Endothelial cell of umbilical vein (primary cell): ENCODE measurements around the gene BIRC6. TPM values are rescaled to one million over a fixed set of nuclear protein-coding genes. Genes with fewer than 3 reads are reported as not detected.

ENCODE experiments used
- BruUV-seq: library from RNA; stranded (reverse); fragments of 400-500 nt; replicated peaks from 2 replicates; lab custom pipeline; 2021; lab: Mats Ljungman, UMichigan
- CTCF ChIA-PET: fragments of 300-600, 350-600 bp; sonication (Branson Sonifier 250); formaldehyde crosslinking; loops from one replicate; lab custom pipeline; 2021; ENCODE audit warnings: antibody characterized with exemption, inconsistent platforms; lab: Charles Lee
- POLR2A ChIA-PET: fragments of 300-600, 350-600 bp; sonication (Branson Sonifier 250); formaldehyde crosslinking; loops from one replicate; lab custom pipeline; 2021; ENCODE audit warnings: antibody characterized with exemption, inconsistent platforms; lab: Charles Lee
- DNase-seq: peaks from one replicate; pipeline ENCODE4 v3.0.0-alpha.2; 2011; ENCODE audit warnings: low read depth, low spot score
- FAIRE-seq: peaks from 2 replicates; lab custom pipeline; 2011; peaks lifted over from hg19 to GRCh38; lab: Jason Lieb, UNC
- H2AFZ ChIP-seq: 2 replicates; pipeline ENCODE4 v1.6.0; 2012; ENCODE audit warnings: low read depth, low read length, control low read depth, inconsistent platforms
- H3K27ac ChIP-seq: 2 replicates; pipeline ENCODE4 v1.5.1; 2011; ENCODE audit warnings: low read depth, mild to moderate bottlenecking, control low read depth, low read length, moderate library complexity; ENCODE audit not compliant: insufficient read depth
- H3K27me3 ChIP-seq, 2 experiments: 2 replicates each; pipeline versions ENCODE4 v1.6.0 to v1.6.1; 2011; ENCODE audit warnings: low read length in 2 of 2, mixed read lengths in 1 of 2; ENCODE audit not compliant: control insufficient read depth in 2 of 2, insufficient read depth in 2 of 2
- H3K36me3 ChIP-seq, 2 experiments: 2 replicates in 1 of 2; 3 replicates in 1 of 2; pipeline ENCODE4 v1.5.1; 2011; ENCODE audit warnings: low read length in 2 of 2, mild to moderate bottlenecking in 1 of 2, moderate library complexity in 1 of 2; ENCODE audit not compliant: control insufficient read depth in 2 of 2, insufficient read depth in 2 of 2; ENCODE audit errors: extremely low read depth in 1 of 2
- H3K4me1 ChIP-seq: 3 replicates; pipeline ENCODE4 v1.5.1; 2011; ENCODE audit warnings: mild to moderate bottlenecking, low read length; ENCODE audit not compliant: control insufficient read depth, insufficient read depth; ENCODE audit errors: extremely low read depth
- H3K4me2 ChIP-seq: 2 replicates; pipeline ENCODE4 v1.6.1; 2011; ENCODE audit warnings: low read length, control low read depth, mixed read lengths; ENCODE audit not compliant: insufficient read depth
- H3K4me3 ChIP-seq, 3 experiments: fragments of 200-600 bp in 1 of 3; sonication (generic), shearing (Covaris generic) in 1 of 3; replicated peaks in 1 of 3; 2 replicates each; pipeline ENCODE4 v1.5.1; 2011 to 2016; ENCODE audit warnings: control low read depth in 3 of 3, low read length in 3 of 3, mild to moderate bottlenecking in 2 of 3, inconsistent platforms in 1 of 3, low read depth in 1 of 3, moderate library complexity in 1 of 3; ENCODE audit not compliant: insufficient read depth in 1 of 3
- H3K79me2 ChIP-seq: 2 replicates; pipeline ENCODE4 v1.6.0; 2012; ENCODE audit warnings: low read length, inconsistent platforms; ENCODE audit not compliant: control insufficient read depth, insufficient read depth
- H3K9ac ChIP-seq: replicated peaks from 2 replicates; pipeline ENCODE3; 2011; ENCODE audit warnings: low read length, control low read depth; ENCODE audit not compliant: insufficient read depth; ENCODE audit errors: extremely low read depth
- H3K9me1 ChIP-seq: replicated peaks from 3 replicates; pipeline ENCODE4 v1.6.0; 2011; ENCODE audit warnings: mild to moderate bottlenecking, low read length; ENCODE audit not compliant: control insufficient read depth, insufficient read depth; ENCODE audit errors: extremely low read depth
- H3K9me3 ChIP-seq: replicated peaks from 2 replicates; pipeline ENCODE4 v1.5.1; 2012; ENCODE audit warnings: low read length, inconsistent platforms; ENCODE audit not compliant: control insufficient read depth, insufficient read depth
- H4K20me1 ChIP-seq: replicated peaks from 2 replicates; pipeline ENCODE3; 2011; ENCODE audit warnings: mild to moderate bottlenecking, low read length; ENCODE audit not compliant: control insufficient read depth, insufficient read depth; ENCODE audit errors: extremely low read depth
- CTCF ChIP-seq, 2 donors: IDR thresholded peaks; 1 replicate in 1 of 2; 2 replicates in 1 of 2; pipeline ENCODE4 v1.5.1; 2011; ENCODE audit warnings: low read length in 2 of 2, mild to moderate bottlenecking in 2 of 2, moderate library complexity in 2 of 2, control low read depth in 1 of 2, inconsistent platforms in 1 of 2, low read depth in 1 of 2; ENCODE audit not compliant: insufficient read depth in 1 of 2; ENCODE audit errors: extremely low read depth in 1 of 2
- EZH2 ChIP-seq: IDR thresholded peaks from 2 replicates; pipeline ENCODE4 v1.6.1; 2012; ENCODE audit warnings: borderline replicate concordance, low read depth, mild to moderate bottlenecking, moderate library complexity, low read length, inconsistent platforms; ENCODE audit not compliant: severe bottlenecking
- FOS ChIP-seq: IDR thresholded peaks from 2 replicates; pipeline ENCODE4 v1.6.1; 2011; ENCODE audit warnings: mild to moderate bottlenecking, low read length, moderate library complexity, borderline replicate concordance; ENCODE audit not compliant: insufficient read depth
- GATA2 ChIP-seq: IDR thresholded peaks from 2 replicates; pipeline ENCODE4 v1.7.0; 2011; ENCODE audit warnings: low read depth, mild to moderate bottlenecking, moderate library complexity, mixed read lengths, low read length; ENCODE audit not compliant: insufficient read length, insufficient read depth
- JUN ChIP-seq: IDR thresholded peaks from 2 replicates; pipeline ENCODE4 v1.6.1; 2011; ENCODE audit warnings: borderline replicate concordance, low read depth; ENCODE audit not compliant: insufficient read length, insufficient read depth
- MYC ChIP-seq: IDR thresholded peaks from one replicate; pipeline ENCODE4 v1.6.1; 2011; ENCODE audit warnings: mild to moderate bottlenecking, low read depth, low read length
- POLR2A ChIP-seq: IDR thresholded peaks from 2 replicates; pipeline ENCODE4 v1.6.1; 2012; ENCODE audit warnings: low read depth, mild to moderate bottlenecking, control low read depth, low read length
- POLR2AphosphoS5 ChIP-seq: IDR thresholded peaks from 2 replicates; pipeline ENCODE4 v1.6.1; 2012; ENCODE audit warnings: low read depth, mild to moderate bottlenecking, control low read depth, low read length, moderate library complexity; ENCODE audit not compliant: insufficient read depth
- dilution Hi-C: fragments of 300-500 bp; cut with MboI; formaldehyde crosslinking; loops from one replicate; pipeline ENCODE4 v1.15.0; 2019; ENCODE audit warnings: low sequenced_read_pairs; ENCODE audit not compliant: extremely low pct_ligation_motif_present
- intact Hi-C: fragments of 100-400 bp; cut with micrococcal nuclease; formaldehyde crosslinking; loops from one replicate; pipeline ENCODE4 v1.10.0; 2022
- polyA plus RNA-seq, 4 experiments: library from polyadenylated mRNA; depleted of rRNA in 3 of 4; stranded (reverse) in 3 of 4; unstranded in 1 of 4; fragments of >200 nt; gene quantifications; 2 replicates each; pipeline versions ENCODE4 v1.2.1 to v1.2.3, GENCODE V29; 2011 to 2012; ENCODE audit warnings: missing spikeins in 1 of 4
- total RNA-seq: library from RNA; stranded (reverse); gene quantifications from 2 replicates; pipeline ENCODE4 v1.2.3, GENCODE V29; 2021
- TF ChIP-seq, protein P1 (sequence below): IDR thresholded peaks from 2 replicates; pipeline ENCODE4 v1.6.1; 2011; ENCODE audit not compliant: insufficient read depth, insufficient read length

The BIRC6 gene
- total and polyA plus RNA-seq, 2 donors (not counting 3 experiments of a cell fraction or from before 2014, with no cell fraction given) = 34.2 to 83.1 TPM

DNA sequence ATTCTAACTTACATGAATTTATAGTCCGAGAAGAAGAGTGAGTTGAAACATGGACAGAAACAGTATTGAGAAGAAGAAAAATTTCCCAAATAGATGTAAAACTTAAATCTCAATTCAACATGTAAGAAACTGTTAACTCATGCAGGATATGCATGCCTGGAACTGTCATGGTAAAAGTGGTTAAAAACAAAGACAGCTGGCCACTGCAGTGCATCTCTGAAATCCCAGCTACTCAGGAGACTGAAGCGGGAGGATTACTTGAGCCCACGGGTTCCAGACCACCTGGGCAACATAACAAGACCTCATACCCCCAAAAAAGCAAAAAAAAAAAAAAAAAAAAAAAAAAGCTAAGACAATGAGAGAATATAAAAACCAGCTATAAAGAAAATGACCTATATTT, 178.0 kb downstream of the BIRC6 start:
- Histone ChIP-seq H3K36me3 (peaks cover 0 to 3% of the 10 kb centered on the region in 2 experiments), H3K9me1 (no peaks in the 10 kb centered on the region), H3K4me3 (no peak overlapping the region), H3K27me3 (no peaks in the 10 kb centered on the region), H3K9ac (no peak overlapping the region), H3K79me2 (no peaks in the 10 kb centered on the region), H3K4me2 (no peak overlapping the region), H3K4me1 (no peaks in the 10 kb centered on the region), H3K27ac (no peak overlapping the region), H3K9me3 (no peaks in the 10 kb centered on the region), H2AFZ (no peak overlapping the region), H4K20me1 (no peaks in the 10 kb centered on the region)
- intact Hi-C loops = no loop called here
- DNase-seq = no peak
- CTCF ChIA-PET = interaction anchor here (1.0 kb wide), 1 partner anchor 24 kb away, joined by 3 read pairs; no protein-coding TSS in a partner anchor
- no TSS peak for BruUV-seq
- POLR2A ChIA-PET = interaction anchor here (0.6 kb wide), 2 partner anchors 20 to 650 kb away, joined by 3 read pairs; no protein-coding TSS in a partner anchor
- dilution Hi-C loops = no loop called here
- no peak for FAIRE-seq
- no peak for TF ChIP-seq FOS
- no peak for TF ChIP-seq EZH2
- TF ChIP-seq GATA2 = no peak
- no peak for TF ChIP-seq JUN
- no peak for TF ChIP-seq POLR2AphosphoS5
- no peak for TF ChIP-seq POLR2A
- TF ChIP-seq CTCF (IDR thresholded peaks at IDR 0.05; ENCODE audit: extremely low read depth in 1 of 2, insufficient read depth in 1 of 2, low read depth in 1 of 2, low read length in 2 of 2) = no peak
- TF ChIP-seq MYC = no peak
- TF ChIP-seq, protein P1, sequence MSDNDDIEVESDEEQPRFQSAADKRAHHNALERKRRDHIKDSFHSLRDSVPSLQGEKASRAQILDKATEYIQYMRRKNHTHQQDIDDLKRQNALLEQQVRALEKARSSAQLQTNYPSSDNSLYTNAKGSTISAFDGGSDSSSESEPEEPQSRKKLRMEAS = no peak
